Activated T-cell treated with anti-CD3 and anti-CD28 coated beads for 24 hours (primary cell): Measurements from ENCODE around the gene MYH9.
"Not testable (repeated sequence)": the region's sequence is repeated elsewhere in the genome, so short reads cannot be mapped to it uniquely, and the experiment has no call there.

Source experiments
- DNase-seq: peaks from one replicate; pipeline ENCODE4 v3.0.0-alpha.2; 2020; ENCODE audit warnings: low read depth

The MYH9 gene

GRCh38 chr22:36387959-36388726 lies at the start of gene MYH9:
Gene MYH9 (minus strand): TSS chr22:36387967. CDS start chr22:36349236, 38,731 bp downstream.
- peak; percentile 99 for DNase-seq

GRCh38 chr22:36435516-36436415 lies 48.0 kb upstream of the MYH9 start:
- peak; percentile 54 for DNase-seq

- DNase-seq = no peak
Observed at GRCh38 chr22:36433318-36434231, 45.8 kb upstream of the MYH9 start.

GRCh38 chr22:36432592-36433317 lies 45.0 kb upstream of the MYH9 start:
- no peak for DNase-seq

- DNase-seq = no peak
Observed at GRCh38 chr22:36431977-36432376, 44.2 kb upstream of the MYH9 start.

GRCh38 chr22:36430863-36431262 lies 43.1 kb upstream of the MYH9 start:
- DNase-seq = no peak

GRCh38 chr22:36427952-36428351 lies 40.2 kb upstream of the MYH9 start:
- not testable (repeated sequence) for DNase-seq

GRCh38 chr22:36425977-36426523 lies 38.3 kb upstream of the MYH9 start:
- no peak for DNase-seq

- no peak for DNase-seq
Observed at GRCh38 chr22:36424901-36425579, 37.3 kb upstream of the MYH9 start.

- DNase-seq = not testable (repeated sequence)
Observed at GRCh38 chr22:36424466-36424865, 36.7 kb upstream of the MYH9 start.

- DNase-seq = no peak
Observed at GRCh38 chr22:36423461-36424404, 36.0 kb upstream of the MYH9 start.

GRCh38 chr22:36422287-36423014 lies 34.7 kb upstream of the MYH9 start:
- DNase-seq = no peak

- DNase-seq = no peak
Observed at GRCh38 chr22:36419912-36420882, 32.4 kb upstream of the MYH9 start.

- DNase-seq = no peak
Observed at GRCh38 chr22:36419177-36419911, 31.6 kb upstream of the MYH9 start.

GRCh38 chr22:36417281-36417686 lies 29.5 kb upstream of the MYH9 start:
- no peak for DNase-seq

- DNase-seq = no peak
Observed at GRCh38 chr22:36415415-36416168, 27.8 kb upstream of the MYH9 start.
